GM23338 (cell line): ENCODE measurements around the gene CTNNA1.

Experiments
- CREB1 ChIP-seq: fragments of 250-450 bp; sonication (Bioruptor Pico); IDR thresholded peaks from 2 replicates; pipeline ENCODE4 v1.5.0; 2020; ENCODE audit warnings: low read depth, mild to moderate bottlenecking, moderate library complexity
- CTCF ChIP-seq, 2 experiments: fragments of 200-600 bp in 1 of 2; sonication (generic) in 1 of 2; conservative IDR thresholded peaks; 2 replicates each; pipeline versions ENCODE4 v1.5.1 to v1.6.1; 2016 to 2017; ENCODE audit warnings: antibody characterized with exemption in 2 of 2, low read depth in 2 of 2, mild to moderate bottlenecking in 2 of 2, moderate library complexity in 1 of 2
- ETS1 ChIP-seq: IDR thresholded peaks from 2 replicates; pipeline ENCODE4 v1.6.1; 2016; ENCODE audit warnings: antibody characterized with exemption
- EZH2 ChIP-seq: fragments of 200-600 bp; sonication (generic); IDR thresholded peaks from one replicate; pipeline ENCODE4 v1.8.0; 2017; ENCODE audit warnings: antibody characterized with exemption, mild to moderate bottlenecking, low read depth; ENCODE audit not compliant: unreplicated experiment
- EZH2phosphoT487 ChIP-seq: fragments of 200-600 bp; sonication (generic); IDR thresholded peaks from one replicate; pipeline ENCODE4 v1.8.1; 2018; ENCODE audit warnings: antibody characterized with exemption; ENCODE audit not compliant: unreplicated experiment
- JUNB ChIP-seq: IDR thresholded peaks from one replicate; pipeline ENCODE4 v1.6.1; 2016; ENCODE audit warnings: antibody characterized with exemption; ENCODE audit not compliant: unreplicated experiment
- NANOG ChIP-seq: IDR thresholded peaks from 2 replicates; pipeline ENCODE4 v1.6.1; 2016; ENCODE audit warnings: antibody characterized with exemption, borderline replicate concordance
- POLR2AphosphoS5 ChIP-seq: IDR thresholded peaks from 2 replicates; pipeline ENCODE4 v1.6.1; 2016; ENCODE audit warnings: antibody characterized with exemption, low read depth
- REST ChIP-seq: IDR thresholded peaks from one replicate; pipeline ENCODE4 v1.6.1; 2018; ENCODE audit warnings: antibody characterized with exemption; ENCODE audit not compliant: unreplicated experiment
- ZNF114 ChIP-seq: fragments of 250-450 bp; sonication (Bioruptor Pico); IDR thresholded peaks from 2 replicates; pipeline ENCODE4 v1.5.0; 2020; ENCODE audit warnings: mild to moderate bottlenecking, moderate library complexity
- ZNF462 ChIP-seq: fragments of 250-450 bp; sonication (Bioruptor Pico); IDR thresholded peaks from 2 replicates; pipeline ENCODE4 v1.5.0; 2020; ENCODE audit warnings: mild to moderate bottlenecking, moderate library complexity

- TF ChIP-seq CTCF (conservative IDR thresholded peaks at IDR 0.05; ENCODE audit: low read depth in 2 of 2) (no peak), ETS1 (no peak), POLR2AphosphoS5 (no peak), EZH2 (no peak), ZNF462 (CRISPR knock-in tag) (no peak), CREB1 (no peak), REST (no peak), EZH2phosphoT487 (no peak), NANOG (no peak), JUNB (no peak), ZNF114 (CRISPR knock-in tag) (no peak)
Measured at GRCh38 chr5:138807182-138807581, 54.0 kb downstream of the CTNNA1 start.
